K562 (cell line): Measurements from ENCODE around the gene RNFT2.

Experiments used
- JUND ChIP-seq, 2 experiments: IDR thresholded peaks; 2 replicates in 1 of 2; 3 replicates in 1 of 2; pipeline ENCODE4 v1.6.1; 2011; ENCODE audit warnings: borderline replicate concordance in 2 of 2, low read depth in 2 of 2, low read length in 2 of 2, improper control_type of control experiment in 1 of 2, missing biosample characterization in 1 of 2, missing genetic modification characterization in 1 of 2, missing genetic modification reagents in 1 of 2
- NFE2L1 ChIP-seq: fragments of 450-650 bp; IDR thresholded peaks from 2 replicates; pipeline ENCODE4 v1.6.1; 2016; ENCODE audit warnings: missing genetic modification characterization, low read depth, mild to moderate bottlenecking, missing compliant biosample characterization, moderate library complexity, borderline replicate concordance
- NFYB ChIP-seq: IDR thresholded peaks from 2 replicates; pipeline ENCODE4 v1.6.1; 2011; ENCODE audit warnings: mild to moderate bottlenecking, moderate library complexity; ENCODE audit not compliant: insufficient read length; ENCODE audit errors: extremely low read depth
- SREBF1 ChIP-seq: fragments of 150-350 bp; IDR thresholded peaks from 2 replicates; pipeline ENCODE4 v1.6.1; 2014; ENCODE audit warnings: antibody characterized with exemption, low read depth, low read length, borderline replicate concordance
- ZNF561 ChIP-seq: fragments of 450-650 bp; formaldehyde crosslinking; conservative IDR thresholded peaks from 2 replicates; pipeline ENCODE4 v1.4.0; 2020; ENCODE audit warnings: mild to moderate bottlenecking, moderate library complexity

DNA sequence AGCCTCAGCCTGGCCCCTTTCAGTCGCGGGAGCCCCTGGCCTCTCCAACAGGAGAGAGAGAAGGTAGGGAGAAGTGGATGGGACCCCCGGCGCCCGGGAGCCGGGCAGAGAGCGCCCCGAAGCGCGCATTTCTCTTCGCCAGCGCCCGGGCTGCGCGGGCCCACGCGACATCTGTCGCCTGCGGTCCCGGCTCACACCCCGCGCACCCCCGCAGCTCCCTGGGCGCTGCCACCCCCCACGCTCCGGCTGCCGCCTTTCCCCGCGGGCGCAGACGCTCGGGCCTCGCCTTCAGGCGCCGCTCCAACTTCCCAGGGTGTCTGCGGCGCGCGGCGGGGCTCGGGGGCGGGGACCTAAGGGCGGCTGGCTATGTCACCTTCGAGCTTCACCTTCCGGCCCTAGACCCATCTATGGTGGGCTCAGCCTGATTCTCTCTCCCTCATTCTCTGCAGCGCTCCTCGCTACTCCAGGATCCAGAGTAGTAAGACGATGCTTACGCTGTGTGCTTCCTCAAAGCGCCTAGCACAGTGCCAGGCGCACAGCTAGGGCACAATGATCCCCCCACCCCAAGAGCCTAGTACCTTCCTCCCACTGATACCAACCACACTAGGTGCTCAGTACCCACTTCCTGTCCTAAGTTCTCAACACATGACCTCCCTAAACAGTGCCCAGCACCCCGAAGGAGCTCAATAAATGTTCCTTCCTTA is 141.5 kb downstream of the RNFT2 start:
- TF ChIP-seq NFYB: no peak
- TF ChIP-seq NFE2L1 (tag): no peak
- no peak for TF ChIP-seq SREBF1
- TF ChIP-seq JUND (IDR thresholded peaks at IDR 0.05; ENCODE audit: borderline replicate concordance, low read depth, low read length): no peak
- TF ChIP-seq JUND (tag; IDR thresholded peaks at IDR 0.05; ENCODE audit: borderline replicate concordance, low read depth, low read length): no peak
- TF ChIP-seq ZNF561 (CRISPR knock-in tag): no peak
